Loucy (cell line): ENCODE results near the gene DNASE1L3.

Source experiments
- H2AFZ ChIP-seq: fragments of 200-600 bp; sonication (generic); 2 replicates; pipeline ENCODE4 v1.6.0; 2016; ENCODE audit warnings: antibody characterized with exemption, mild to moderate bottlenecking, low read length, moderate library complexity
- H3F3A ChIP-seq: fragments of 200-600 bp; 2 replicates; pipeline ENCODE4 v1.6.0; 2016; ENCODE audit warnings: antibody characterized with exemption, low read depth, mild to moderate bottlenecking
- H3K27me3 ChIP-seq: fragments of 200-600 bp; sonication (generic); 2 replicates; pipeline ENCODE4 v1.6.1; 2014; ENCODE audit warnings: low read length, mild to moderate bottlenecking; ENCODE audit not compliant: insufficient read depth, poor library complexity, severe bottlenecking
- H3K36me3 ChIP-seq: fragments of 200-600 bp; sonication (generic); 2 replicates; pipeline ENCODE4 v1.6.1; 2016; ENCODE audit warnings: low read length; ENCODE audit not compliant: insufficient read depth
- H3K4me1 ChIP-seq: fragments of 200-600 bp; sonication (generic); 2 replicates; pipeline ENCODE4 v1.5.1; 2014; ENCODE audit warnings: low read length, mild to moderate bottlenecking; ENCODE audit not compliant: insufficient read depth, poor library complexity, severe bottlenecking
- H3K4me2 ChIP-seq: fragments of 200-600 bp; sonication (generic); 2 replicates; pipeline ENCODE4 v1.6.0; 2014; ENCODE audit warnings: antibody characterized with exemption, low read length, low read depth, mild to moderate bottlenecking; ENCODE audit not compliant: poor library complexity, severe bottlenecking
- H3K4me3 ChIP-seq: fragments of 200-600 bp; sonication (generic); 2 replicates; pipeline ENCODE4 v1.5.1; 2014; ENCODE audit warnings: low read length, mild to moderate bottlenecking, mixed read lengths; ENCODE audit not compliant: poor library complexity, severe bottlenecking
- H3K79me2 ChIP-seq: fragments of 200-600 bp; sonication (generic); 2 replicates; pipeline ENCODE4 v1.6.1; 2014; ENCODE audit warnings: low read length; ENCODE audit not compliant: insufficient read depth
- H3K9ac ChIP-seq: fragments of 200-600 bp; sonication (generic); 2 replicates; pipeline ENCODE4 v1.6.0; 2014; ENCODE audit warnings: mild to moderate bottlenecking, low read depth, low read length, moderate library complexity; ENCODE audit not compliant: poor library complexity, severe bottlenecking
- H3K9me2 ChIP-seq: fragments of 200-600 bp; sonication (generic); replicated peaks from 2 replicates; pipeline ENCODE4 v1.6.1; 2016; ENCODE audit warnings: low read depth, low read length, mixed read lengths
- H3K9me3 ChIP-seq: fragments of 200-600 bp; sonication (generic); 2 replicates; pipeline ENCODE4 v1.6.1; 2014; ENCODE audit warnings: mild to moderate bottlenecking, antibody characterized with exemption, low read length, low read depth; ENCODE audit not compliant: insufficient read depth
- H4K20me1 ChIP-seq: fragments of 200-600 bp; sonication (generic); 2 replicates; pipeline ENCODE4 v1.6.0; 2014; ENCODE audit warnings: antibody characterized with exemption, low read length, mild to moderate bottlenecking; ENCODE audit not compliant: insufficient read depth, poor library complexity, severe bottlenecking
- EZH2phosphoT487 ChIP-seq: fragments of 200-600 bp; IDR thresholded peaks from 2 replicates; pipeline ENCODE4 v1.6.1; 2018; ENCODE audit warnings: antibody characterized with exemption, mild to moderate bottlenecking, moderate library complexity, borderline replicate concordance
- TF ChIP-seq, protein P1 (sequence below): fragments of 200-600 bp; sonication (generic); conservative IDR thresholded peaks from 2 replicates; pipeline ENCODE4 v1.5.1; 2014; ENCODE audit warnings: mild to moderate bottlenecking, antibody characterized with exemption, low read length

The DNASE1L3 gene

GRCh38 chr3:58256511-58256910 lies 45.7 kb upstream of the DNASE1L3 start:
- Histone ChIP-seq H3K4me1 (no peaks in the 10 kb centered on the region), H3K9ac (no peak overlapping the region), H2AFZ (no peak overlapping the region), H3K4me2 (no peak overlapping the region), H3K9me2 (no peaks in the 10 kb centered on the region), H3K79me2 (no peaks in the 10 kb centered on the region), H3K27me3 (no peaks in the 10 kb centered on the region), H3K36me3 (peaks cover 2% of the 10 kb centered on the region; the same call in 1 of the 2 replicates), H3K9me3 (no peaks in the 10 kb centered on the region), H3F3A (no peaks in the 10 kb centered on the region), H4K20me1 (no peaks in the 10 kb centered on the region), H3K4me3 (no peak overlapping the region)
- TF ChIP-seq EZH2phosphoT487, result no peak
- TF ChIP-seq, protein P1, sequence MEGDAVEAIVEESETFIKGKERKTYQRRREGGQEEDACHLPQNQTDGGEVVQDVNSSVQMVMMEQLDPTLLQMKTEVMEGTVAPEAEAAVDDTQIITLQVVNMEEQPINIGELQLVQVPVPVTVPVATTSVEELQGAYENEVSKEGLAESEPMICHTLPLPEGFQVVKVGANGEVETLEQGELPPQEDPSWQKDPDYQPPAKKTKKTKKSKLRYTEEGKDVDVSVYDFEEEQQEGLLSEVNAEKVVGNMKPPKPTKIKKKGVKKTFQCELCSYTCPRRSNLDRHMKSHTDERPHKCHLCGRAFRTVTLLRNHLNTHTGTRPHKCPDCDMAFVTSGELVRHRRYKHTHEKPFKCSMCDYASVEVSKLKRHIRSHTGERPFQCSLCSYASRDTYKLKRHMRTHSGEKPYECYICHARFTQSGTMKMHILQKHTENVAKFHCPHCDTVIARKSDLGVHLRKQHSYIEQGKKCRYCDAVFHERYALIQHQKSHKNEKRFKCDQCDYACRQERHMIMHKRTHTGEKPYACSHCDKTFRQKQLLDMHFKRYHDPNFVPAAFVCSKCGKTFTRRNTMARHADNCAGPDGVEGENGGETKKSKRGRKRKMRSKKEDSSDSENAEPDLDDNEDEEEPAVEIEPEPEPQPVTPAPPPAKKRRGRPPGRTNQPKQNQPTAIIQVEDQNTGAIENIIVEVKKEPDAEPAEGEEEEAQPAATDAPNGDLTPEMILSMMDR, result no peak

- H3K9me3 ChIP-seq, result no peaks in the 10 kb centered on the region
- no peaks in the 10 kb centered on the region for H3K9me2 ChIP-seq
- TF ChIP-seq, protein P1, result no peak
- TF ChIP-seq EZH2phosphoT487, result no peak
- no peaks in the 10 kb centered on the region for H4K20me1 ChIP-seq
- no peaks in the 10 kb centered on the region for H3F3A ChIP-seq
- peaks cover 2% of the 10 kb centered on the region; the same call in 1 of the 2 replicates for H3K36me3 ChIP-seq
- no peaks in the 10 kb centered on the region for H3K27me3 ChIP-seq
- H3K4me2 ChIP-seq, result no peak overlapping the region
- no peak overlapping the region for H2AFZ ChIP-seq
- H3K9ac ChIP-seq, result no peak overlapping the region
- no peaks in the 10 kb centered on the region for H3K4me1 ChIP-seq
- H3K4me3 ChIP-seq, result no peak overlapping the region
- no peaks in the 10 kb centered on the region for H3K79me2 ChIP-seq
Measured at GRCh38 chr3:58256061-58256460, 45.3 kb upstream of the DNASE1L3 start.

GRCh38 chr3:58254144-58254543 lies 43.4 kb upstream of the DNASE1L3 start:
- no peaks in the 10 kb centered on the region for H3K9me2 ChIP-seq
- H4K20me1 ChIP-seq, result no peaks in the 10 kb centered on the region
- no peak for TF ChIP-seq EZH2phosphoT487
- TF ChIP-seq, protein P1, result no peak
- H3K4me1 ChIP-seq, result no peaks in the 10 kb centered on the region
- no peaks in the 10 kb centered on the region for H3F3A ChIP-seq
- no peak overlapping the region for H3K4me3 ChIP-seq
- H3K27me3 ChIP-seq, result no peaks in the 10 kb centered on the region
- H3K36me3 ChIP-seq, result no peaks in the 10 kb centered on the region
- H3K9me3 ChIP-seq, result no peaks in the 10 kb centered on the region
- no peaks in the 10 kb centered on the region for H3K79me2 ChIP-seq
- H3K9ac ChIP-seq, result no peak overlapping the region
- H2AFZ ChIP-seq, result no peak overlapping the region
- H3K4me2 ChIP-seq, result no peak overlapping the region
